PC-3 (cell line): ENCODE results near the gene FAM98C.

Experiments used
- EZH2 ChIP-seq: fragments of 300-600 bp; sonication (generic); IDR thresholded peaks from one replicate; pipeline ENCODE4 v1.6.1; 2017; ENCODE audit warnings: antibody characterized with exemption, mild to moderate bottlenecking, low read length; ENCODE audit not compliant: unreplicated experiment
- TF ChIP-seq, protein P1 (sequence below): fragments of 300-600 bp; sonication (generic); conservative IDR thresholded peaks from 2 replicates; pipeline ENCODE4 v1.5.1; 2017; ENCODE audit warnings: antibody characterized with exemption, low read depth, mild to moderate bottlenecking, low read length

DNA sequence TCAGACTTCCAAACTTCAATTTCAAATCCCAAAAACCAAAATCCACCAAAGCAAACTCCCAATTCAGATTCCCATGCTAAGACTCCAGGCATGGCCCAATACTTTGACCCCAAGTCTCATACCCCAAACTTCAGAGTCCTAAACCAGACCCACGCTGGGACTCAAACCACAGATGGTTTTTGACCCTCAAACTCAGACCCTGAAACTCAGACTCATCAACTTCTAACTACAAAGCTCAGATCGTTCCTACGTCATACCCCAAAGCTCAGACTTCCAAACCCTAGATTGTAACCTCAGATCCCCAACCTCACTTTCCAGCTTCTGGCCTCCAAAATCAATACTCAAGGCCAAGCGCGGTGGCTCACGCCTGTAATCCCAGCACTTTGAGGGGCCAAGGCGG lies 42.5 kb downstream of the FAM98C start:
- TF ChIP-seq, protein P1, sequence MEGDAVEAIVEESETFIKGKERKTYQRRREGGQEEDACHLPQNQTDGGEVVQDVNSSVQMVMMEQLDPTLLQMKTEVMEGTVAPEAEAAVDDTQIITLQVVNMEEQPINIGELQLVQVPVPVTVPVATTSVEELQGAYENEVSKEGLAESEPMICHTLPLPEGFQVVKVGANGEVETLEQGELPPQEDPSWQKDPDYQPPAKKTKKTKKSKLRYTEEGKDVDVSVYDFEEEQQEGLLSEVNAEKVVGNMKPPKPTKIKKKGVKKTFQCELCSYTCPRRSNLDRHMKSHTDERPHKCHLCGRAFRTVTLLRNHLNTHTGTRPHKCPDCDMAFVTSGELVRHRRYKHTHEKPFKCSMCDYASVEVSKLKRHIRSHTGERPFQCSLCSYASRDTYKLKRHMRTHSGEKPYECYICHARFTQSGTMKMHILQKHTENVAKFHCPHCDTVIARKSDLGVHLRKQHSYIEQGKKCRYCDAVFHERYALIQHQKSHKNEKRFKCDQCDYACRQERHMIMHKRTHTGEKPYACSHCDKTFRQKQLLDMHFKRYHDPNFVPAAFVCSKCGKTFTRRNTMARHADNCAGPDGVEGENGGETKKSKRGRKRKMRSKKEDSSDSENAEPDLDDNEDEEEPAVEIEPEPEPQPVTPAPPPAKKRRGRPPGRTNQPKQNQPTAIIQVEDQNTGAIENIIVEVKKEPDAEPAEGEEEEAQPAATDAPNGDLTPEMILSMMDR = no peak
- TF ChIP-seq EZH2 = no peak
